GM12873 (cell line): ENCODE data around the gene DHX40.

Experiments used
- CTCF ChIP-seq: IDR thresholded peaks from 2 replicates; pipeline ENCODE4 v1.5.1; 2012; ENCODE audit warnings: low read depth, mild to moderate bottlenecking, moderate library complexity, low read length, control low read depth; ENCODE audit not compliant: insufficient read depth; ENCODE audit errors: missing control alignments

DHX40 gene

DNA sequence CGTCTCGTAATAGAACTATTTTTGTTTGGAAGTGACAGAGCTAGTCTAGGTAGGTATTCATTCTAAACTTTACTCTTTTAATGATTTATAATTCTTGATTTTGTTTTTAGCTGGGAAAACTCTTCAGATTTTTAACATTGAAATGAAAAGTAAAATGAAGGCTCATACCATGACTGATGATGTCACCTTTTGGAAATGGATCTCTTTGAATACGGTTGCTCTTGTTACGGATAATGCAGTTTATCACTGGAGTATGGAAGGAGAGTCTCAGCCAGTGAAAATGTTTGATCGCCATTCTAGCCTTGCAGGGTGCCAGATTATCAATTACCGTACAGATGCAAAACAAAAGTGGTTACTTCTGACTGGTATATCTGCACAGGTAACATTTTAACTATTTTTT is 81.9 kb downstream of the DHX40 start:
- no peak for TF ChIP-seq CTCF

DNA sequence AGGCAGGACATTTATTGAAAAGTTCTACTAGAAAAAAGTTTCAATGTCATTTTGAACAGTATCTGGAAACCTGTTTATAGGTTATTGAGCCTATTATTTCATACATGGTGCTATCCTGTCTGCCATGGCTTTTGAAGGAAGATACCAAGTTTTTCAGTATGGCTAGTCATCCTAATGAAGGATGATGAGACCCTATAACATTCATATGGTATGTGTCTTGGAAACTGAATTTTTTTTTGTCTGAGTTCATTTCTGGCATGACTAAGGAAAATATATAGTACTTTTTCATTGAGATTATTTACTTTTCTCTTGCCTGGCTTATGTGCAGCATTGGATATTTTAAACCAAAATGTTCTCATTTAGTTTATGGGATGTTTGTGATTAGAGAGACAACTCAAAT is 84.5 kb downstream of the DHX40 start:
- no peak for TF ChIP-seq CTCF

- no peak for TF ChIP-seq CTCF
Observed at GRCh38 chr17:59650642-59651041, 85.2 kb downstream of the DHX40 start.

DNA sequence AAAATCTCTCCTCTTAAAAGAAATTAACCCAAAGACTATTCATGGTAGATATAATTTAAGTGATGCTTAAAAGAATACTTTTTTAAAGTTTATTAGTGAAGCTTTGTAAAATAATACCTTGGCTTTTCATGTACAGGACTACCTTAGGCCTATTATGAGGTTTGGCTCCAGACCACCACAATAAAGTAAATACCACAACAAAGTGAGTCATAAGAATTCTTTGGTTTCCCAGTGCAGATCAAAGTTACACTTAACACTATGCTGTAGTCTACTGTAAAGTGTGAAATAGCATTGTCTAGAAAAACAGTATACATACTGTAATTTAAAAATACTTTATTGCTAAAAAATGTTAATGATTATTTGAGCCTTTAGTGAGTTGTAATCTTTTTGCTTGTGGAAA is 85.9 kb downstream of the DHX40 start:
- no peak for TF ChIP-seq CTCF

GRCh38 chr17:59652119-59652518 is 86.7 kb downstream of the DHX40 start:
- TF ChIP-seq CTCF = no peak
